Suprapubic skin (tissue), 4 donors: ENCODE data around the gene SHROOM2.

Experiments used
- EP300 ChIP-seq: sonication (generic); formaldehyde crosslinking; IDR thresholded peaks from one replicate; pipeline ENCODE4 v1.6.1; 2017; ENCODE audit warnings: antibody characterized with exemption
- POLR2A ChIP-seq, 2 donors: fragments of 450-650 bp; IDR thresholded peaks; one replicate each; pipeline ENCODE4 v1.6.1; 2017; ENCODE audit warnings: antibody characterized with exemption in 2 of 2, mild to moderate bottlenecking in 2 of 2, moderate library complexity in 2 of 2
- POLR2AphosphoS5 ChIP-seq, 3 donors: sonication (generic); formaldehyde crosslinking; IDR thresholded peaks; one replicate each; pipeline ENCODE4 v1.6.1; 2017; ENCODE audit warnings: antibody characterized with exemption in 3 of 3
- TF ChIP-seq, protein P1 (sequence below), 2 donors: fragments of 200-600 bp in 1 of 2; fragments of 450-650 bp in 1 of 2; sonication (generic) in 1 of 2; IDR thresholded peaks; one replicate each; pipeline ENCODE4 v1.5.1; 2016 to 2019; ENCODE audit warnings: antibody characterized with exemption in 2 of 2, mild to moderate bottlenecking in 1 of 2, moderate library complexity in 1 of 2

DNA sequence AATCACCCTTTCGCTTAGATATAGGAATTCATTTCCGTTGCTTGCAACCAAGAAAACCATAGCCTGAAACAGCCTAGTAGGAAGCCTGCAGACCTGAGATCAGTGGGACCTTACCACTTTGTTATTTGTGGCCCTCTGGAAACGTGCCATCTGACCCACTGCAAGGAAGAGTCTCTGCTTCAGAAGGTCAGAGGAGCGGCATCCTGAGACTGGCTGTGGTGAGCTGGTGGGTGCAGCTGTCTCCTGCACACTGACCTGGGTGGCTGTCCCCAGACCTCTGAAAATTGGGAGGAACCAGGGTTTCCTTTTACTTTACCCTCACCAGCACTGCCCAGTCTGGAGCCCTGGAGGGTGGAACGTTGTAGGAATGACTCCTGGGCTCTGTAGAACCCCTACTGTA, 18.2 kb downstream of the SHROOM2 start:
- TF ChIP-seq, protein P1, sequence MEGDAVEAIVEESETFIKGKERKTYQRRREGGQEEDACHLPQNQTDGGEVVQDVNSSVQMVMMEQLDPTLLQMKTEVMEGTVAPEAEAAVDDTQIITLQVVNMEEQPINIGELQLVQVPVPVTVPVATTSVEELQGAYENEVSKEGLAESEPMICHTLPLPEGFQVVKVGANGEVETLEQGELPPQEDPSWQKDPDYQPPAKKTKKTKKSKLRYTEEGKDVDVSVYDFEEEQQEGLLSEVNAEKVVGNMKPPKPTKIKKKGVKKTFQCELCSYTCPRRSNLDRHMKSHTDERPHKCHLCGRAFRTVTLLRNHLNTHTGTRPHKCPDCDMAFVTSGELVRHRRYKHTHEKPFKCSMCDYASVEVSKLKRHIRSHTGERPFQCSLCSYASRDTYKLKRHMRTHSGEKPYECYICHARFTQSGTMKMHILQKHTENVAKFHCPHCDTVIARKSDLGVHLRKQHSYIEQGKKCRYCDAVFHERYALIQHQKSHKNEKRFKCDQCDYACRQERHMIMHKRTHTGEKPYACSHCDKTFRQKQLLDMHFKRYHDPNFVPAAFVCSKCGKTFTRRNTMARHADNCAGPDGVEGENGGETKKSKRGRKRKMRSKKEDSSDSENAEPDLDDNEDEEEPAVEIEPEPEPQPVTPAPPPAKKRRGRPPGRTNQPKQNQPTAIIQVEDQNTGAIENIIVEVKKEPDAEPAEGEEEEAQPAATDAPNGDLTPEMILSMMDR (IDR thresholded peaks at IDR 0.05) = no peak
- TF ChIP-seq POLR2A (IDR thresholded peaks at IDR 0.05) = no peak
- TF ChIP-seq POLR2AphosphoS5 (IDR thresholded peaks at IDR 0.05) = no peak
- no peak for TF ChIP-seq EP300
